CD4-positive, alpha-beta T cell treated with Interleukin-10 for 1 hour (primary cell): Measurements from ENCODE around the gene KRTAP1-3.
"Not testable (repeated sequence)": the region's sequence is repeated elsewhere in the genome, so short reads cannot be mapped to it uniquely, and the experiment has no call there.

ENCODE experiments used
- DNase-seq: peaks from one replicate; pipeline ENCODE4 v3.0.0-alpha.2; 2020

KRTAP1-3 gene

DNA sequence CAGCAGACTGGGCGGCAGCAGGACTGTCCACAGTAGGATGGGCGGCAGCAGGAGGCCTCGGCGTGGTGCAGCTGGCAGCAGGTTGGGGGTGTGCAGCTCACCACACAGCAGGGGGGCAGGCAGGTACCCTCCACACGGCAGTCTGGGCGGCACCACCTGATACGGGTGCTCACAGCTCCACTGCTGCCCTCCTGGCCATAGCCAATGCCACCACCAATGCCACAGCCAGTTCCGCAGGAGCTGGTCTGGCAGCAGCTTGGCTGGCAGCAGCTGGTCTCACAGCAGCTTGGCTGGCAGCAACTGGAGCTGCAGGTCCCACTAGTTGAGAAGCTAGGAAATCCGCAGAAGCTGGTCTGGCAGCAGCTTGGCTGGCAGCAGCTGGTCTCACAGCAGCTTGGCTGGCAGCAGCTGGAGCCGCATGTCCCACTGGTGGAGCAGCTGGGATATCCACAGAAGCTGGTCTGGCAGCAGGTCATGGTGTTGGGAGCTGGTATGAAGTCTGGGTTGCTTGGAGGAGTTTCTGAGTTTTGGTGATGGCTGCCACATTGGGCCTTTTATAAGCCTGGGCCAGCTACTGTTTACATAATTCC, at the start of gene KRTAP1-3:
TSS of gene KRTAP1-3 (minus strand) at position 529 of the 590 bp plus-strand sequence. CDS start at position 476, 53 bp downstream.
- DNase-seq = not testable (repeated sequence)

DNA sequence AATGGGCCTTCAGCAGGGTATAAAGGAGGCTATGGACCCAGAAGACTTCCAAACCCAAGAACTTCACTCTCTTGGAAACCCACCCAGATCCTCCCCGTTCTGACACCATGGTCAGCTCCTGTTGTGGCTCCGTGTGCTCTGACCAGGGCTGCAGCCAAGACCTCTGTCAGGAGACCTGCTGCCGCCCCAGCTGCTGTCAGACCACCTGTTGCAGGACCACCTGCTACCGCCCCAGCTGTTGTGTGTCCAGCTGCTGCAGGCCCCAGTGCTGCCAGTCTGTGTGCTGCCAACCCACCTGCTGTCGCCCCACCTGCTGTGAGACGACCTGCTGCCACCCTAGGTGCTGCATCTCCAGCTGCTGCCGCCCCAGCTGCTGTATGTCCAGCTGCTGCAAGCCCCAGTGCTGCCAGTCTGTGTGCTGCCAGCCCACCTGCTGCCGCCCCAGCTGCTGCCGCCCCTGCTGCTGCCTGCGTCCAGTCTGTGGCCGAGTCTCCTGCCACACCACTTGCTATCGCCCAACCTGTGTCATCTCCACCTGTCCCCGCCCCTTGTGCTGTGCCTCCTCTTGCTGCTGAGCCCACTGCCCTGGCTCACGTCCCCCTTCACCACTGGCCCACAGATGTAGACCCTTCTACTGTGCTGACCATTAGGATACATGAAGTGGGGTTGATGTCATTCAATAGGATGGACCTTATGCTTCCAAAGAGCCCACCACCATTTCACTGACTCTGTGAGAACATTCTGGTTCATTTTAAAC, 49.6 kb upstream of the KRTAP1-3 start, which contains the start of gene KRTAP4-7:
TSS of gene KRTAP4-7 (plus strand) at position 51 of the 757 bp plus-strand sequence. CDS start at position 108, 57 bp downstream.
- not testable (repeated sequence) for DNase-seq

GRCh38 chr17:41083427-41083826, 48.8 kb upstream of the KRTAP1-3 start:
- not testable (repeated sequence) for DNase-seq

DNA sequence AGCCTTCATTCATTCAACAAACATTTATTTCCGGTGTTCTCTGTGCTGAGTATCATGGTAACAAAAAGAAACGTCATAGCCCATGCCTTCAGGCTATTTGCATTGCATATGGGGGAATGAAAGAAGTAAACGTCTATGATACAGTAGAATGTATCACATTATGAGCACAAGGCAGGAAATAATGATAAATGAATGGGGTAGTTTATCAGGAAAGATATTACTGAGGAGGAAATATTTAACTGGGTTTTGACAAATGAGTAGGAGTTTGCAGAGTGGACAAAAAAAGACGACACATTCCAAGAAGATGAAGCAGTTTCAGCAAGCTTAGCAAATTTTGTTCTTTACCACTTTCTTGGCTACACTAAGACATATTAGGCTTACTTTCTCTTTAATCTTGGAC, 48.0 kb upstream of the KRTAP1-3 start:
- no peak for DNase-seq

DNA sequence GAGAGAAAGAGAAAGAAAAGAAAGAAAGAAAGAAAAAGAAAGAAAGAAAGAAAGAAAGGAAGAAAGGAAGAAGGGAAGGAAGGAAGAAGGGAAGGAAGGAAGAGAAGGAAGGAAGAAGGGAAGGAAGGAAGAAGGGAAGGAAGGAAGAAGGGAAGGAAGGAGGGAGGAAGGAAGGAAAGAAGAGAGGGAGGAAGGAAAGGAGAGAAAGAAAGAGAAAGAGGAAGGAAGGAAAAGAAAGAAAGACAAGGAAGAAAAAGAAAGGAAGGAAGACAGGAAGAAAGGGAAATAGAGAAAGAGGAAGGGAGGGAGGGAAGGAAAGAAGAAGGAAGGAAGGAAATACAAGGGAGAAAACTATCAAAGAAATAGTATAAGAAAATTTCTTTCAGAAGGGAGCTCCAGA, 42.1 kb upstream of the KRTAP1-3 start:
- DNase-seq = no peak

GRCh38 chr17:41073676-41074075, 39.0 kb upstream of the KRTAP1-3 start:
- no peak for DNase-seq

DNA sequence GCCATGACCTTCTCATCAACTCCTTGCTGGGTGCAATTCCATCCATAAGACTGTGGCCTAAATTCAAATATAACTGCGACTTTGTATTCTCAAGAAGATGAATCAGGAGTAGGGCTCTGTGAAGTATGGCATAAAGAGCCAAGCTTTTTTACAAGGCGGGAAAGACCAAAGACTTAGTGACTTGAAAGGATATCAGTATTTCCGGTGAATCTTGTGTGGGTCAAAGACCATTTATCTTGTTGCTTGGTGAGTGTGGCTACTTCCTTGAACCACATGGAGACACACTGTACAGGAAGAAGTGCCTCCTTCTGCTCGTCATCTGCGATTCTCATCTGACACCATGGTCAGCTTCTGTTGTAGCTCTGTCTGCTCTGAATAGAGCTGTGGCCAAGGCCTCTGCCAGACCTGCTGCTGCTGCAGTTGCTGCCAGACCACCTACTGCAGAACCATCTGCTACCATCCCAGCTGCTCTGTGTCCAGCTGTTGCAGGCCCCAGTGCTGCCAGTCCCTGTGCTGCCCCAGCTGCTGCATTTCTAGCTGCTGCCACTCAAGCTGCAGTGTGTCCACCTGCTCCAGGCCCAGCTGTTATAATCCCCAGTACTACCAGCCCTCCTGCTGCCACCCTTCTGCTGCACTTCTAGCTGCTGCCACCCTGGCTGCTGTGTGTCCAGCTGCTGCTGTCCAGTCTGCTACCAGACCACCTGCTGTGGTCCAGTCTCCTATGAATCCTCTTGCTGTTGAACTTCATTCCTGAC, 37.1 kb upstream of the KRTAP1-3 start:
- DNase-seq = no peak

DNA sequence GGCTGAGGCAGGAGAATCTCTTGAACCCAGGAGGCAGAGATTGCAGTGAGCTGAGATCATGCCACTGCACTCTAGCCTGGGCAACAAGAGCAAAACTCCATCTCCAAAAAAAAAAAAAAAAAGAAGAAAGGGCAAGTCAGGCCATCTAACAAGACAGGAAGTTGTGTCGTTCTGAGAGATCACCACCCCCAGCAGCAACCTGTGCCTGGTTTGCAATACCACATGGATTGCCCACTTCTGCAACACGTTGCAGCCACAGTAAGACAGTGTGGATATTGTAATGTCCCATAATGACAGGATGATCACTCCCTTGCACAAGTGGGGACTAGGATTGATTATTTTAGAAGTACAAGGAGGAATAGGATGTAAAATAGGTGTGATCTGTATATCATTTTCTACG, 34.4 kb upstream of the KRTAP1-3 start:
- DNase-seq = no peak

GRCh38 chr17:41067281-41067680, 32.6 kb upstream of the KRTAP1-3 start:
- no peak for DNase-seq

- DNase-seq = no peak
Observed at GRCh38 chr17:41065829-41066624, 31.4 kb upstream of the KRTAP1-3 start, which contains the start of gene KRTAP2-4. KRTAP2-4 (minus strand) TSS chr17:41065879; CDS start chr17:41065845, 34 bp downstream.

DNA sequence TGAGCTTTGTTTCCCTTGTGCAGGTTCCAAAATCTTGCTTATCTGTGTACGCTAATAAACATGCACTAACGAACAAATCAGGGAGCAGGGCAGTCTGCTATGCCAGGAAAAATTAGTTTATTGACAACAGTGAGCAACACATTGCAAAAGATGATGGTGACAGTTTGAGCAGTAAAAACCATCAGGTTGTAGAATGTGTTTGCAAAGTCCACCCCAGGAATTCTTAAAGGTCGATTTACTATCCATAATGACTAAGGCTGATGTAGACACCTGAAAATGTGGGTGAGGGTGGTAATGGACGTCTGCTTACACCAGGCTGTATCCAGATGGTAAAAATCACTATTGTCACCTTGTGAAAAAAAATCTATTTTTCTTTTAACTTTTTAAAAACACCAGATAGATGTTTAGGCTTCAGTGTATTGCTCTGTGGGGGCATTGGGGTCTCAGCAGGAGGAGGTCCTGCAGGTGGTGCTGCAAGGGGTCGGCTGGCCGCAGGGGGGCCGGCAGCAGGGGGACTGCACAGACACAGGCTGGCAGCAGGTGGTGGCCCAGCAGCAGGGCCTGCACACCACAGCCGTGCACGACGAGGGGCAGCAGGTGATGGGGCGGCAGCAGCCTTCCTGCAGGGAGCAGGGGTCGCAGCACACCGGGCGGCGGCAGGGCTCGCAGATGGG, 30.5 kb upstream of the KRTAP1-3 start:
- not testable (repeated sequence) for DNase-seq

DNA sequence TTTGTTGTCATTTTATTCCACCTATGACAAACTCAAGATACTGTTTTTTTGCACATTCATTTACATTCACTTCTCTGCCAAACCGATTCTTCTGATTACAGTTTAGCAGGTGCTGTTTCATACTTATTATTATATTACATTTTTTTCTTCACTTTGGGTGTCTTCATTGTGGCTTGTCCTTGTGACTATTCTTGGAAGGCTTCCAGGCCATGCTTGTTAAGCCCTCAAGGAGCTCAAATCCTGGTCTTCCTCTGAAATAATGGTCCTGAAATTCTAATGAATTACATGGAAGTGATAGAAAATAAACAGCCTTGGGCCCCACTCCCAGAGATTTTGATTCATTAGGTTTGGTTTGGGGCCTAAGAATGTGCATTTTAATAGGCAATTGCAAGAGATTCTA, 29.6 kb upstream of the KRTAP1-3 start:
- DNase-seq = no peak

GRCh38 chr17:41063449-41063848, 28.8 kb upstream of the KRTAP1-3 start:
- DNase-seq = no peak

- DNase-seq = no peak
Observed at GRCh38 chr17:41061964-41062363, 27.3 kb upstream of the KRTAP1-3 start.

- no peak for DNase-seq
Observed at GRCh38 chr17:41060052-41060604, 25.5 kb upstream of the KRTAP1-3 start, which contains the start of gene KRTAP2-3. KRTAP2-3 (minus strand) TSS chr17:41060114; CDS start chr17:41060050, 64 bp downstream.

DNA sequence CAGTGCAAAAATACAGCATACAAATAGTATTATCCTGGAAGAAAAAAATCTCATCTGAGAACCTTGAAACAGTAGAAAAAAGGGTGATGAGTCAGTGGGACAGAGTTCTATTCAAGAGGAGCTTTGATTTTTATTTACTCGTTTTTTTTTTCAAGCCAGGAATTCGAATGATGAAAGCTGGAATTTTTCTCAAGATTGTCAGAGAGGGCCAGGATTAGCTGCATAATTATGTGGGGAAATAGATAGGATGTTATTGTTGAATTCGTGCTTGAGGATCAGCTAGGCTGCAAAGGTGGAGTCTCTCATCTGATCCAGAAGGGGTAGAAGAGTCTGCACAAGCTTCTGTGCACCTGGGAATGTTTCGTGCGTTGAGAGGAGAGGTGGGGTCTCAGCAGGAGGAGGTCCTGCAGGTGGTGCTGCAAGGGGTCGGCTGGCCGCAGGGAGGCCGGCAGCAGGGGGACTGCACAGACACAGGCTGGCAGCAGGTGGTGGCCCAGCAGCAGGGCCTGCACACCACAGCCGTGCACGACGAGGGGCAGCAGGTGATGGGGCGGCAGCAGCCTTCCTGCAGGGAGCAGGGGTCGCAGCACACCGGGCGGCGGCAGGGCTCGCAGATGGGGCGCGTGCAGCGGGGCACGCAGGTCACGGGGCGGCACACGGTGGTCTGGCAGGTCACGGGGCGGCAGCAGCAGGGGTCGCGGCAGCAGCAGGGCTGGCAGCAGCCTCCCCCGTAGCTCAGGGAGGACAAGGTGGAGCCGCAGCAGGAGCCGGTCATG, 24.8 kb upstream of the KRTAP1-3 start:
- not testable (repeated sequence) for DNase-seq

DNA sequence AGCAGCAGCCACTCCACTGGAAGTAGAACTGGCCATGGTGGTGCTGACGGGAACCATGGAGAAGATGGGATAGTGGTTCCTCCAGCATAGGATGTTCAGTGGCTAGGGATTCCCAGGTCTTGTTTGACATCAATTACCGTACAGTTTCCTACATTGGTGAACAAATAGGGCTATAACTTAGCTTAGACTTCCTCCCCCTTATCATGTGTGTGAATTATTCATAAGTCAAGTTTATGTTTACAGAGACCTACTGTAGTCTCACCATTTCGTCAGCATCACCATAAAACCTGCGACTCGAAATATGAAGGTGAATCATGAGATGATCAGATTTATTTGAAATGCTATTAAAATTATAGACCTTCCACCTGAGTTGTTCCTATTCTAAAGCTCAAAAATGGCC, 24.1 kb upstream of the KRTAP1-3 start:
- DNase-seq = no peak

DNA sequence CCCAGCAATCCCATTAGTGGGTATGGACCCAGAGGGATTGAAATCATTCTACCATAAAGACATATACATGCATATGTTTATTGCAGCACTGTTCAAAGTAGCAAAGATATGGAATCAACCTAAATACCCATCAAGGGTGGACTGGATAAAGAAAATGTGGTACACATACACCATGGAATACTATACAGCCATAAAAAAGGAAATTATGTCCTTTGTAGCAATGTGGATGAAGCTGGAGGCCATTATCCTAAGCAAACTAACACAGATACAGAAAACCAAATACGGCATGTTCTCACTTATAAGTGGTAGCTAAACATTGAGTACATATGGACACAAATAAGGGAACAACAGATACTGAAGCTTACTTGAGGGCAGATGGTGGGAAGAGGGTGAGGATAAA, 22.9 kb upstream of the KRTAP1-3 start:
- no peak for DNase-seq

- not testable (repeated sequence) for DNase-seq
Observed at GRCh38 chr17:41055130-41055529, 20.5 kb upstream of the KRTAP1-3 start, which contains the start of gene KRTAP2-2. KRTAP2-2 (minus strand) TSS chr17:41055230; CDS start chr17:41055211, 19 bp downstream.

GRCh38 chr17:41054556-41054955, 19.9 kb upstream of the KRTAP1-3 start:
- not testable (repeated sequence) for DNase-seq

DNA sequence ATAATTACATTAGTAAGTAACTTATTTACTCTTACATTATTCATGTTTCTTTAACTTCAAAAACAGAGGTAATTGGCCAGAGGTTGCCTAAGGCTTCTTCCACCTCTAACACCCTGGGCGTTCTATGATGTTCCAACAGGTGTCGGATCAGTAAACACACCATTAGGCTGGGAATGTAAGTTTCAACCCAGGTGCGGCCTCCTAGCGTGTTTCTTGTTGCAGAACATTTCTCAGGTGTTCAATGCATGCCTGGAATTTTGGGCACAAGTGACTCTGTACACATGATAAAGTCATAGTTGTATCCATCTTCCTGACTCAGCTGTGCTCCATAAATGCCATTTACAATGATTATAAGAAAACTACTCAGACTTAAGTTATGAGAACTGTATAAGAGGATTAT, 19.4 kb upstream of the KRTAP1-3 start:
- no peak for DNase-seq
